ENCODE measurements around the gene DLD. TPM values are rescaled to one million over a fixed set of nuclear protein-coding genes. Genes with fewer than 3 reads are reported as not detected.

Gene DLD
- total and polyA plus RNA-seq, 3 experiments from 2014 or later, result 53.4 to 121 (median 121) TPM

DNA sequence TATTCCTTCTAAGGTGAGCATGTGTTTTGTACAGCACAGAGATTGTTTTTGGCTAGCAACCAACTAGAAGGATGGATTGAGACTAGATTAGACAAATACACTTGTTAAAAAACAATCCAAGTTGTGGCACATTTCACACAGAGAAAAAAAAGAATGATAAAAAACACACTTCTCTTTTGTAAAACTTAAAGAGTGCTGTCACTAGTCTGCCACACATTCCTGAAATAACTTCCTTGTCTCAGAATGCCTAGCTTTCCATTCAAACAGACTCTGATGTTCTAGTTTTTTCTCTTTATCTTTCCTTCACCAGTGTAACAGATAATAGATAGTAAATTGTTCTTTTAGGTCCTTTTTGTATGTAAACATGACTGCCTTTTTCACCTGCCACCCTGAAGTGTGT lies 11.4 kb downstream of the DLD start:
- peaks cover 25% of the 10 kb centered on the region for H3K36me3 ChIP-seq (ENCODE audit: insufficient read depth, low read length)
- CTCF ChIA-PET, result no interaction called here

GRCh38 chr7:107907790-107908189 lies 16.8 kb downstream of the DLD start:
- H3K9me3 Mint-ChIP-seq, result no peaks in the 10 kb centered on the region
- H3K4me1 Mint-ChIP-seq, result peaks cover 10 to 35% (median 34%) of the 10 kb centered on the region in 3 donors
- Histone ChIP-seq H3K9me3 (ENCODE audit: low read length) (no peaks in the 10 kb centered on the region), H3K27ac (ENCODE audit: low read depth, low read length) (no peak overlapping the region), H3K4me1 (ENCODE audit: insufficient read depth, low read length) (no peaks in the 10 kb centered on the region), H3K27me3 (ENCODE audit: insufficient read depth, low read length, poor library complexity, severe bottlenecking) (no peaks in the 10 kb centered on the region), H3K4me3 (ENCODE audit: low read length) (no peak overlapping the region), H3K36me3 (ENCODE audit: insufficient read depth, low read length) (peaks cover 37% of the 10 kb centered on the region)
- no peak for DNase-seq
- ChIA-PET POLR2A (no interaction called here), CTCF (no interaction called here)
- no peak overlapping the region for H3K4me3 Mint-ChIP-seq
- H3K27ac Mint-ChIP-seq, result no peak overlapping the region
- H3K36me3 Mint-ChIP-seq, result peaks cover 34 to 90% (median 49%) of the 10 kb centered on the region in 3 donors
- no peaks in the 10 kb centered on the region for H3K27me3 Mint-ChIP-seq

More for the DNA sequence above, 11.4 kb downstream of the DLD start:
- no peak overlapping the region for H3K27ac ChIP-seq (ENCODE audit: low read depth, low read length)
- Mint-ChIP-seq H3K27ac (peak overlapping the region in 1 of 8 donors; percentile 47), H3K27me3 (no peaks in the 10 kb centered on the region), H3K4me1 (peaks cover 25 to 55% (median 53%) of the 10 kb centered on the region in 3 donors), H3K36me3 (peaks cover 11 to 69% (median 27%) of the 10 kb centered on the region in 3 donors), H3K4me3 (no peak overlapping the region), H3K9me3 (no peaks in the 10 kb centered on the region)
- DNase-seq, result no peak
- no peak overlapping the region for H3K4me3 ChIP-seq (ENCODE audit: low read length)
- peaks cover 5% of the 10 kb centered on the region for H3K4me1 ChIP-seq (ENCODE audit: insufficient read depth, low read length)
- no peaks in the 10 kb centered on the region for H3K27me3 ChIP-seq (ENCODE audit: insufficient read depth, low read length, poor library complexity, severe bottlenecking)
- H3K9me3 ChIP-seq (ENCODE audit: low read length), result no peaks in the 10 kb centered on the region
- POLR2A ChIA-PET, result no interaction called here

GRCh38 chr7:107909445-107909844 lies 18.5 kb downstream of the DLD start:
- CTCF ChIA-PET, result no interaction called here
- Histone ChIP-seq H3K27me3 (ENCODE audit: insufficient read depth, low read length, poor library complexity, severe bottlenecking) (no peaks in the 10 kb centered on the region), H3K27ac (ENCODE audit: low read depth, low read length) (no peak overlapping the region), H3K9me3 (ENCODE audit: low read length) (no peaks in the 10 kb centered on the region), H3K36me3 (ENCODE audit: insufficient read depth, low read length) (peaks cover 27% of the 10 kb centered on the region), H3K4me3 (ENCODE audit: low read length) (no peak overlapping the region), H3K4me1 (ENCODE audit: insufficient read depth, low read length) (no peaks in the 10 kb centered on the region)
- H3K36me3 Mint-ChIP-seq, result peaks cover 43 to 91% (median 46%) of the 10 kb centered on the region in 3 donors
- peaks cover 22 to 45% (median 41%) of the 10 kb centered on the region in 3 donors for H3K4me1 Mint-ChIP-seq
- peak overlapping the region in 1 of 8 donors; percentile 28 for H3K27ac Mint-ChIP-seq
- H3K27me3 Mint-ChIP-seq, result no peaks in the 10 kb centered on the region
- POLR2A ChIA-PET, result no interaction called here
- no peaks in the 10 kb centered on the region for H3K9me3 Mint-ChIP-seq
- no peak for DNase-seq
- no peak overlapping the region for H3K4me3 Mint-ChIP-seq

- CTCF ChIA-PET, result no interaction called here
- POLR2A ChIA-PET, result no interaction called here
- Histone ChIP-seq H3K9me3 (ENCODE audit: low read length) (no peaks in the 10 kb centered on the region), H3K4me1 (ENCODE audit: insufficient read depth, low read length) (no peaks in the 10 kb centered on the region), H3K27ac (ENCODE audit: low read depth, low read length) (no peak overlapping the region), H3K36me3 (ENCODE audit: insufficient read depth, low read length) (peaks cover 36% of the 10 kb centered on the region), H3K4me3 (ENCODE audit: low read length) (no peak overlapping the region), H3K27me3 (ENCODE audit: insufficient read depth, low read length, poor library complexity, severe bottlenecking) (no peaks in the 10 kb centered on the region)
- Mint-ChIP-seq H3K27ac (peak overlapping the region in 2 of 8 donors; percentile 7 to 40), H3K36me3 (peaks cover 37 to 84% (median 37%) of the 10 kb centered on the region in 3 donors), H3K9me3 (no peaks in the 10 kb centered on the region), H3K4me1 (peaks cover 22 to 39% (median 36%) of the 10 kb centered on the region in 3 donors), H3K27me3 (no peaks in the 10 kb centered on the region), H3K4me3 (no peak overlapping the region)
- DNase-seq, result no peak
Observed at GRCh38 chr7:107911981-107912380, 21.0 kb downstream of the DLD start.

DNA sequence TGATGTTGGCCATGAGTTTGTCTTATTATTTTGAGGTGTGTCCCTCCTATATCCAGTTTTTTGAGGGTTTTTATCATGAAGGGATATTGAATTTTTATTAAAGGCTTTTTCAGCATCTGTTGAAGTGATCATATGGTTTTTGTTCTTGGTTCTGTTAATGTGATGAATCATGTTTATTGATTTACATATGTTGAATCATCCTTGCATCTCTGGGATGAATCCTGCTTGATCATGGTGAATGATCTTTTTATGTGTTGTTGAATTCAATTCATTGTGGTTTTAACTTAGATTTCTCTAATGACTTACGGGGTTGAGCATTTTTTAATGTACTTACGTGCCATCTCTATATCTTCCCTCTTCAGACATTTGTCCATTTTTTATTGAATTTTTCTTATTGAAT lies 22.9 kb downstream of the DLD start:
- Histone ChIP-seq H3K36me3 (ENCODE audit: insufficient read depth, low read length) (peaks cover 48% of the 10 kb centered on the region), H3K4me1 (ENCODE audit: insufficient read depth, low read length) (no peaks in the 10 kb centered on the region), H3K27ac (ENCODE audit: low read depth, low read length) (no peak overlapping the region), H3K9me3 (ENCODE audit: low read length) (no peaks in the 10 kb centered on the region), H3K27me3 (ENCODE audit: insufficient read depth, low read length, poor library complexity, severe bottlenecking) (no peaks in the 10 kb centered on the region), H3K4me3 (ENCODE audit: low read length) (no peak overlapping the region)
- Mint-ChIP-seq H3K9me3 (no peaks in the 10 kb centered on the region), H3K4me3 (no peak overlapping the region), H3K36me3 (peaks cover 44 to 88% (median 46%) of the 10 kb centered on the region in 3 donors), H3K27me3 (no peaks in the 10 kb centered on the region), H3K27ac (peak overlapping the region in 2 of 8 donors; percentile 37 to 42), H3K4me1 (peaks cover 19 to 38% (median 34%) of the 10 kb centered on the region in 3 donors)
- DNase-seq, result no peak
- ChIA-PET POLR2A (no interaction called here), CTCF (no interaction called here)

DNA sequence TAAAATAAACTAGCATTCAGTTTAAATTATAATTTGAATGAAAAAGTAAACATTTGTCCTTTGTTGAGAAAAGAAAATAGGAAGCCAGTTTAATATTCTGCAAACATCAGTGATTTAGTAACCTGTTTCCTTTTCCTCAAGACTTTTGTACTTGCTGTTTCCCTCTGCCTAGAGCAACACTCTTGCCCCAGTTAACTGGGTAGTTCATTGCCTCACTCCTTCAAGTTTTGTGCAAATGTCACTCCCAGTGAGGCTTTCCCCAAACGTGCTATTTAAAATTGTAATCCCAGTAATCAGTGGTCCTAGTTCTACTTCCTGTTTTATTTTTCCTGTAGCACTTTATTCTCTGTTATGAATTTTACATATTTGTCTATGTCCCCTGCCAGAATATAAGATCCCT lies 23.8 kb downstream of the DLD start:
- Histone ChIP-seq H3K27me3 (ENCODE audit: insufficient read depth, low read length, poor library complexity, severe bottlenecking) (no peaks in the 10 kb centered on the region), H3K36me3 (ENCODE audit: insufficient read depth, low read length) (peaks cover 54% of the 10 kb centered on the region), H3K27ac (ENCODE audit: low read depth, low read length) (no peak overlapping the region), H3K9me3 (ENCODE audit: low read length) (no peaks in the 10 kb centered on the region), H3K4me3 (ENCODE audit: low read length) (no peak overlapping the region), H3K4me1 (ENCODE audit: insufficient read depth, low read length) (no peaks in the 10 kb centered on the region)
- peaks cover 42 to 88% (median 50%) of the 10 kb centered on the region in 3 donors for H3K36me3 Mint-ChIP-seq
- peaks cover 20 to 38% (median 32%) of the 10 kb centered on the region in 3 donors for H3K4me1 Mint-ChIP-seq
- no peak overlapping the region for H3K4me3 Mint-ChIP-seq
- peak overlapping the region in 1 of 8 donors; percentile 52 for H3K27ac Mint-ChIP-seq
- DNase-seq, result no peak
- H3K9me3 Mint-ChIP-seq, result no peaks in the 10 kb centered on the region
- no peaks in the 10 kb centered on the region for H3K27me3 Mint-ChIP-seq
- ChIA-PET CTCF (no interaction called here), POLR2A (no interaction called here)

- Mint-ChIP-seq H3K27ac (no peak overlapping the region), H3K9me3 (no peaks in the 10 kb centered on the region), H3K36me3 (peaks cover 47 to 89% (median 53%) of the 10 kb centered on the region in 3 donors), H3K4me3 (no peak overlapping the region), H3K4me1 (peaks cover 21 to 37% (median 37%) of the 10 kb centered on the region in 3 donors), H3K27me3 (no peaks in the 10 kb centered on the region)
- CTCF ChIA-PET, result no interaction called here
- POLR2A ChIA-PET, result no interaction called here
- Histone ChIP-seq H3K27ac (ENCODE audit: low read depth, low read length) (no peak overlapping the region), H3K27me3 (ENCODE audit: insufficient read depth, low read length, poor library complexity, severe bottlenecking) (no peaks in the 10 kb centered on the region), H3K4me3 (ENCODE audit: low read length) (no peak overlapping the region), H3K9me3 (ENCODE audit: low read length) (no peaks in the 10 kb centered on the region), H3K4me1 (ENCODE audit: insufficient read depth, low read length) (no peaks in the 10 kb centered on the region), H3K36me3 (ENCODE audit: insufficient read depth, low read length) (peaks cover 60% of the 10 kb centered on the region)
- no peak for DNase-seq
Observed at GRCh38 chr7:107915541-107915940, 24.6 kb downstream of the DLD start.

DNA sequence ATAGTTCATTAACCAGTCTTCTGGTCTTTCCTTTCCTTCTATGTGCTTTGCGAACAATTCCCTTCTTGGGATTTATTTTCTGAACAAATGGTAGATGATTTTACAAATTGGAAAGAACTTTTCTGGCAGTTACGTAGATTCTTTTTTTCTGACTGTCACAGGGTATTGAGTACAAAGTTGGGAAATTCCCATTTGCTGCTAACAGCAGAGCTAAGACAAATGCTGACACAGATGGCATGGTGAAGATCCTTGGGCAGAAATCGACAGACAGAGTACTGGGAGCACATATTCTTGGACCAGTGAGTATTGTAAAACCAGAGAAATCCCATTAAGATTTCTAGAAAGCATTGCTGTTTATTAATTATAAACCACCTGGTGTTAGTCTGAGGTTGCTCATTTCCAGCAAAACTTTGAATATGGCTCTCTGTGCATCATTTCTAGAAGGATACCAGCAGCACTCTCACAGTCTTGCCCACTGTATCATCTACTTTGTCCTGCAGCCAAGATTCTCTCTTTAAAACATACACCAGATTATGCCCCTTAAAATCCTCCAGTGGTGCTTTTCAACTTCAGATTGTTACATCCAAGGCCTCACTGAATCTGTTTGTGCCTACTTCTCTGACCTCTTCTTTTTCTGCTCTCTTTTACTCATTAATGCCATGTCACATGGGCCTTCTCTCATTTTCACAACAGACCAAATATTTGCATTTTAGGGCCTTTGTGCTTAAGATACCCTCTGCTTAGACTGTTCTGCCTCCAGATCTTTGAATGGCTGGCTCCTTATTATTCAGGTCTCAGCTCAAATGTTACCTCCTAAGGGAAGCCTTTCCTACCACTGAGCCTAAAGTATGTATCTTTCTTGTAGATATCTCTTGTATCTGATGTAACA lies 27.0 kb downstream of the DLD start:
- peaks cover 51% of the 10 kb centered on the region for H3K36me3 ChIP-seq (ENCODE audit: insufficient read depth, low read length)

More for the DNA sequence above, 27.0 kb downstream of the DLD start:
- Histone ChIP-seq H3K9me3 (ENCODE audit: low read length) (no peaks in the 10 kb centered on the region), H3K27me3 (ENCODE audit: insufficient read depth, low read length, poor library complexity, severe bottlenecking) (no peaks in the 10 kb centered on the region), H3K4me3 (ENCODE audit: low read length) (no peak overlapping the region), H3K27ac (ENCODE audit: low read depth, low read length) (no peak overlapping the region), H3K4me1 (ENCODE audit: insufficient read depth, low read length) (no peaks in the 10 kb centered on the region)
- ChIA-PET CTCF (no interaction called here), POLR2A (no interaction called here)
- peaks cover 28 to 34% (median 31%) of the 10 kb centered on the region in 3 donors for H3K4me1 Mint-ChIP-seq
- DNase-seq, result no peak
- H3K27ac Mint-ChIP-seq, result peak overlapping the region in 3 of 8 donors; percentile 1 to 82 (median 20)
- H3K36me3 Mint-ChIP-seq, result peaks cover 46 to 90% (median 52%) of the 10 kb centered on the region in 3 donors
- no peaks in the 10 kb centered on the region for H3K9me3 Mint-ChIP-seq
- H3K27me3 Mint-ChIP-seq, result no peaks in the 10 kb centered on the region
- no peak overlapping the region for H3K4me3 Mint-ChIP-seq
